Neural progenitor cell (in vitro differentiated cells): Measurements from ENCODE around the gene KANSL3.

Source experiments
- EZH2 ChIP-seq: fragments of 200-600 bp; sonication (generic); IDR thresholded peaks from 2 replicates; pipeline ENCODE4 v1.6.1; 2017; ENCODE audit warnings: antibody characterized with exemption, mild to moderate bottlenecking, moderate library complexity
- EZH2phosphoT487 ChIP-seq: fragments of 200-600 bp; sonication (generic); IDR thresholded peaks from 2 replicates; pipeline ENCODE4 v1.6.1; 2017; ENCODE audit warnings: antibody characterized with exemption
- TF ChIP-seq, protein P1 (sequence below): fragments of 200-600 bp; sonication (generic); IDR thresholded peaks from 2 replicates; pipeline ENCODE4 v1.5.1; 2017; ENCODE audit warnings: antibody characterized with exemption, mild to moderate bottlenecking

DNA sequence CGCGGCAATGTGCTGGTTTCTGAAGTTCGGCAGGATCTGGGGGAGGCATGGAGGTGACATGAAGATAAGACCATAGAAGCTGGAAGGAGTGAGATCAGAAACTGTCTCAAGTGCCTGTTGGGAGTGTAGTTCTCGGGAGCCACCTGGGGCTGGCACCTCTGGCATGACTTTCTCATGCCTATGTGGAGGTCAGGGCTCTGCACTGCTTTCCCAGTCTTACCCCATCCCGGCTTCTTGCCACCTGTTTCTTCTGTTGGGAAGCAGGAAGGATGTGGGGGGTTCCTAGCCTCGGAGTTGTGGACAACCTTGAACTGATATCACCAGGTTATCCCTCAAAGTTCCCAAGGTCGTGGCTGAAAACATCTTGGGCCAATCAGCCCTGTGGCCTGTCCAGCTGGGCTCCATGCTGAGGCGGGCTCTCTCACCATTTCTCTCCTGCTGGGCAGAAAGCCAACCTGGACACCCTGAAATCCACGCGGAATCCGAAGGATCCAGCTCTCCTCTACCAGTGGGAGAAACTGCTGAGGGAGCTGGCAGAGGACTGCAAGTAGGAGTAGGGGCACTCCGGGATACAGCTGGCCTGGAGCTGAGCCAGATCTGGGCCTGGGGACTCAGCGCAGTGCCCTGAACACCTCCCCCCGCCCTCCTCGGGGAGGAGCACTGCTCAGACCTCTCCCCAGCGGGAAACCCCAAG, 46.9 kb upstream of the KANSL3 start:
- TF ChIP-seq, protein P1, sequence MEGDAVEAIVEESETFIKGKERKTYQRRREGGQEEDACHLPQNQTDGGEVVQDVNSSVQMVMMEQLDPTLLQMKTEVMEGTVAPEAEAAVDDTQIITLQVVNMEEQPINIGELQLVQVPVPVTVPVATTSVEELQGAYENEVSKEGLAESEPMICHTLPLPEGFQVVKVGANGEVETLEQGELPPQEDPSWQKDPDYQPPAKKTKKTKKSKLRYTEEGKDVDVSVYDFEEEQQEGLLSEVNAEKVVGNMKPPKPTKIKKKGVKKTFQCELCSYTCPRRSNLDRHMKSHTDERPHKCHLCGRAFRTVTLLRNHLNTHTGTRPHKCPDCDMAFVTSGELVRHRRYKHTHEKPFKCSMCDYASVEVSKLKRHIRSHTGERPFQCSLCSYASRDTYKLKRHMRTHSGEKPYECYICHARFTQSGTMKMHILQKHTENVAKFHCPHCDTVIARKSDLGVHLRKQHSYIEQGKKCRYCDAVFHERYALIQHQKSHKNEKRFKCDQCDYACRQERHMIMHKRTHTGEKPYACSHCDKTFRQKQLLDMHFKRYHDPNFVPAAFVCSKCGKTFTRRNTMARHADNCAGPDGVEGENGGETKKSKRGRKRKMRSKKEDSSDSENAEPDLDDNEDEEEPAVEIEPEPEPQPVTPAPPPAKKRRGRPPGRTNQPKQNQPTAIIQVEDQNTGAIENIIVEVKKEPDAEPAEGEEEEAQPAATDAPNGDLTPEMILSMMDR = no peak
- no peak for TF ChIP-seq EZH2phosphoT487
- TF ChIP-seq EZH2 = no peak
